Suprapubic skin (tissue), 4 donors: ENCODE measurements around the gene RASL10B. TPM values are rescaled to one million over a fixed set of nuclear protein-coding genes. Genes with fewer than 3 reads are reported as not detected.
A peak's percentile ranks its signal among the peaks of the same experiment; 100 is the strongest.

Source experiments
- DNase-seq, 2 donors: peaks; one replicate each; pipeline ENCODE4 v3.0.0-alpha.2; 2019; ENCODE audit warnings: low spot score in 2 of 2
- H3K27ac ChIP-seq: fragments of 200-600 bp; sonication (generic); one replicate; pipeline ENCODE4 v1.5.1; 2019
- H3K27me3 ChIP-seq: fragments of 200-600 bp; sonication (generic); one replicate; pipeline ENCODE4 v1.5.1; 2019
- H3K36me3 ChIP-seq: fragments of 200-600 bp; sonication (generic); one replicate; pipeline ENCODE4 v1.5.1; 2019
- H3K4me1 ChIP-seq: fragments of 200-600 bp; sonication (generic); one replicate; pipeline ENCODE4 v1.5.1; 2019
- H3K4me3 ChIP-seq: fragments of 200-600 bp; sonication (generic); one replicate; pipeline ENCODE4 v1.5.1; 2019; ENCODE audit warnings: mild to moderate bottlenecking
- H3K9me3 ChIP-seq: fragments of 200-600 bp; sonication (generic); one replicate; pipeline ENCODE4 v1.5.1; 2019
- CTCF ChIP-seq, 2 donors: fragments of 200-600 bp in 1 of 2; fragments of 450-650 bp in 1 of 2; sonication (generic) in 1 of 2; IDR thresholded peaks; one replicate each; pipeline ENCODE4 v1.5.1; 2016 to 2019; ENCODE audit warnings: antibody characterized with exemption in 2 of 2, mild to moderate bottlenecking in 1 of 2, moderate library complexity in 1 of 2
- EP300 ChIP-seq: sonication (generic); formaldehyde crosslinking; IDR thresholded peaks from one replicate; pipeline ENCODE4 v1.6.1; 2017; ENCODE audit warnings: antibody characterized with exemption
- POLR2A ChIP-seq, 2 donors: fragments of 450-650 bp; IDR thresholded peaks; one replicate each; pipeline ENCODE4 v1.6.1; 2017; ENCODE audit warnings: antibody characterized with exemption in 2 of 2, mild to moderate bottlenecking in 2 of 2, moderate library complexity in 2 of 2
- POLR2AphosphoS5 ChIP-seq, 3 donors: sonication (generic); formaldehyde crosslinking; IDR thresholded peaks; one replicate each; pipeline ENCODE4 v1.6.1; 2017; ENCODE audit warnings: antibody characterized with exemption in 3 of 3
- WGBS: methylation state at CpG from one replicate; pipeline ENCODE4 v1.1.5; 2018; 5-methylcytosine and 5-hydroxymethylcytosine counted together
- total RNA-seq, 4 donors: library from RNA; depleted of rRNA; stranded (reverse); fragments of >200 nt; gene quantifications; one replicate each; pipeline ENCODE4 v1.1.0, GENCODE V29; 2016

The RASL10B gene
- total RNA-seq, 4 donors from 2014 or later: 0.94 to 2.5 (median 1.9) TPM

- no peak for DNase-seq
- TF ChIP-seq POLR2A (IDR thresholded peaks at IDR 0.05) (no peak), POLR2AphosphoS5 (IDR thresholded peaks at IDR 0.05) (no peak), EP300 (no peak), CTCF (IDR thresholded peaks at IDR 0.05) (peak; percentile 14 to 47)
- Histone ChIP-seq H3K9me3 (no peaks in the 10 kb centered on the region), H3K27ac (no peak overlapping the region), H3K4me3 (no peak overlapping the region), H3K36me3 (no peaks in the 10 kb centered on the region), H3K27me3 (no peaks in the 10 kb centered on the region), H3K4me1 (peaks cover 12% of the 10 kb centered on the region)
- WGBS: 44% methylated on average over 7 of the region's 7 CpGs
These were observed 35.6 kb downstream of the RASL10B start for GRCh38 chr17:35766903-35767510.

- no peaks in the 10 kb centered on the region for H3K27me3 ChIP-seq
- DNase-seq: no peak
- TF ChIP-seq EP300 (no peak), POLR2A (IDR thresholded peaks at IDR 0.05) (no peak), POLR2AphosphoS5 (IDR thresholded peaks at IDR 0.05) (no peak), CTCF (IDR thresholded peaks at IDR 0.05) (no peak)
- H3K27ac ChIP-seq: no peak overlapping the region
- H3K4me3 ChIP-seq: no peak overlapping the region
- H3K4me1 ChIP-seq: peaks cover 12% of the 10 kb centered on the region
- H3K36me3 ChIP-seq: no peaks in the 10 kb centered on the region
- no peaks in the 10 kb centered on the region for H3K9me3 ChIP-seq
- WGBS: 89% methylated on average over 2 of the region's 2 CpGs
These were observed 37.4 kb downstream of the RASL10B start for GRCh38 chr17:35768797-35769196.

GRCh38 chr17:35769895-35770486, 38.6 kb downstream of the RASL10B start:
- H3K9me3 ChIP-seq: no peaks in the 10 kb centered on the region
- no peaks in the 10 kb centered on the region for H3K36me3 ChIP-seq
- peaks cover under 1% of the 10 kb centered on the region for H3K4me1 ChIP-seq
- no peak overlapping the region for H3K27ac ChIP-seq
- DNase-seq: no peak
- H3K27me3 ChIP-seq: no peaks in the 10 kb centered on the region
- TF ChIP-seq POLR2A (IDR thresholded peaks at IDR 0.05): no peak
- TF ChIP-seq EP300: no peak
- TF ChIP-seq POLR2AphosphoS5 (IDR thresholded peaks at IDR 0.05): no peak
- no peak for TF ChIP-seq CTCF (IDR thresholded peaks at IDR 0.05)
- WGBS: 90% methylated on average over 24 of the region's 48 CpGs
- no peak overlapping the region for H3K4me3 ChIP-seq

GRCh38 chr17:35773129-35773528, 41.7 kb downstream of the RASL10B start:
- no peak overlapping the region for H3K4me3 ChIP-seq
- H3K4me1 ChIP-seq: peaks cover 11% of the 10 kb centered on the region
- DNase-seq: no peak
- no peak for TF ChIP-seq EP300
- TF ChIP-seq POLR2AphosphoS5 (IDR thresholded peaks at IDR 0.05): no peak
- TF ChIP-seq POLR2A (IDR thresholded peaks at IDR 0.05): no peak
- TF ChIP-seq CTCF (IDR thresholded peaks at IDR 0.05): no peak
- H3K36me3 ChIP-seq: peaks cover 2% of the 10 kb centered on the region
- H3K27me3 ChIP-seq: no peaks in the 10 kb centered on the region
- 77% methylated on average over 4 of the region's 20 CpGs for WGBS
- H3K27ac ChIP-seq: no peak overlapping the region
- no peaks in the 10 kb centered on the region for H3K9me3 ChIP-seq

- WGBS: 52% methylated on average over 7 of the region's 10 CpGs
- Histone ChIP-seq H3K4me1 (peaks cover 11% of the 10 kb centered on the region), H3K27ac (no peak overlapping the region), H3K27me3 (no peaks in the 10 kb centered on the region), H3K36me3 (peaks cover 2% of the 10 kb centered on the region), H3K9me3 (no peaks in the 10 kb centered on the region), H3K4me3 (no peak overlapping the region)
- DNase-seq: no peak
- no peak for TF ChIP-seq CTCF (IDR thresholded peaks at IDR 0.05)
- TF ChIP-seq POLR2AphosphoS5 (IDR thresholded peaks at IDR 0.05): no peak
- no peak for TF ChIP-seq POLR2A (IDR thresholded peaks at IDR 0.05)
- no peak for TF ChIP-seq EP300
These were observed 42.4 kb downstream of the RASL10B start for GRCh38 chr17:35773679-35774425.
